ENCODE results near the gene SH3RF3.

SH3RF3 gene

DNA sequence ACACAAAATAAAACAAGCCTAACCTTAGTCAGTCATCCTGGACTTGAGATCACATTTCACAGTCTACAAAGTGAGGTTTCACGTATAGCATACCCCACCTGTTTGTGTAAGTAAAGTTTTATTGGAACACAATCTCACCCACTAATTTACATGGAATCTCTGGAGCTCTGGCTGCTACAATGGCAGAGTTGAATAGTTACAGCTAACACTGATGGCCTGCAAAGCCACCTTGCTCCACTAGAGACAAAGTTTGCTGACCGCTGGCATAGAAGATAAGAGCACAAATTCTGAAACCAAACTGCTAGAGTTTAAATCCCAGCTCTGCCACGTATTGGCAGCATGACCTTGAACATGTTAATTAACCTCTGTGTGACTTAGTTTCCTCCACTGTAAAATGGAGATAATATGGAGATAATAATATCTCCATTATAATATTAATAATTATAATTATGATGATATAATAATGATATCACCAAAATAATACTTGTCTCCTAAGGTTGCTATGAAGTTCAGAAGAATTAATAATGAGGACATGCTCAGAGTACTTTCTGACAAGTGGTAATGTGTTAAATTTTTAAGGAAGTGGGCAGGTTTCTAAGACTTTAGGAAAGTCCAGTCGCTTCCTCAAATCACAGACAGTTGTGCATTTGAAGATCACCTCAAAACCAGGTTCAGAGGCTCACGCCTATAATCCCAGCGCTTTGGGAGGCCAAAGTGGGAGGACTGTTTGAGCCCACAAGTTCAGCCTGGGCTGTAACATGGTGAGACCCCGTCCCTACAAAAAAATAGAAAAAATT is 204.6 kb downstream of the SH3RF3 start:
- no peak for DNase-seq (ENCODE audit: low read depth, low spot score)

DNA sequence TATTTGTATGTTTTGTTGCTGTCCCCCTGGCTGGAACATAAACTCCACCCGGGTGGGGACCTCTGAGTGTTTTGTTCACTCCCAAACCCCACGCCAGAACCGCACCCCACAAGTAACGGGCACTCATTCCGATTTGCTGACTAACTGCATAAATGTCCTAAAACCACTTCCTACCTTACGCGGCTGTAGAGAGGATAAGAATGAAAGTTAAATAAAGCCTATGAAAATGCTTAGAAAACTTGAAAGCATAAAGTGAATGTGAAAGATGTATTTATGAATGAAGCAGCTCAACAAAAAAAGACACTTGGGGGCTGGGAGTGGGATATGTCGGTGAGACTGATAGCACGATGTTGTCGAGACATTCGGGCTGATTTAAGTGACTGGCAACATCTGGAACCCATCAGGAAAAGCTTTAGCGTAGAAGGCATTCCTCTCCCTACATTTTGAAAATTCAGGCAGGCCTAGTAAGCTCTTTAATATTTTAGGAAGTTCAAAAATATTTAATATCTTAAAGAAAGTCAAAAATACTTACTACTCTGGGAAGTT is 206.7 kb downstream of the SH3RF3 start:
- no peak for DNase-seq (ENCODE audit: low read depth, low spot score)

DNA sequence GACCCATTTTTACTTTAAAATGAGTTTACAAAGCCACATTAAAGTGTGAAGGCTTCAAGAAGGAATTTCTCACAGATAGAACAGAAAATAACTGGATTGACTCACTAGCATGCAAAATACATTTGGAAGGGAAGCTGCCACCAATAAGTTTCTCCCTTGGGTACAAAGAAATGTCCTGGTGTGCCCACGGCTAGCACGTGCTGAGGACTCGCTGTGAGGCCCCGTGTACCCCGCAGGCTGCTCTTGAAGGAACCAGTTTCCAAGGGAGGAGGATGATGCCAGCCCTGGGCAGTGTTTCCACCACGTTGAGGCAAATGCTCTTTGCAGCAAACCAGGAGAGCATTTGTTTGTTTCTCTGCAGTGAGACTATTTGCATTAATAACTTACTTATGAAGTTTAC is 207.3 kb downstream of the SH3RF3 start:
- no peak for DNase-seq (ENCODE audit: low read depth, low spot score)

DNA sequence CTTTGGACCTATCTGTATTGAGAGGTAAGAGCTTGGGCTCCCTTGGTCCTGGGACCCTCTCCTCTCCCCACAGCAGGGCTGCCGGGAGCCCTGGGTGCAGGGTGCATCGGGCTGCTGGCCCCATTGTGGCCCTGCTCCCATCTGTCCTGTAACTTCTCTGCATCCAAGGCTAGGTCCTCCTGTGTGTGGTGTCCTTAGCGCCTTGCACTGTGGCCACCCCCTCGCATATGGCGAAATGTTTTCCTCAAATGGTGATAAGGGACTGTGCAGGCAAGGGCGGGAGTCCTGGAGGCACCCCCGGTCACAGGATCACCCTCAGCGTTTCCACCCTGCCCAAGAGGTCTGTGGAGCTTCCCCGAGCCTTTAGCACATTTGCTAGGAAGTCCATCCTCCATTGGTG is 208.2 kb downstream of the SH3RF3 start:
- DNase-seq (ENCODE audit: low read depth, low spot score) = no peak

DNA sequence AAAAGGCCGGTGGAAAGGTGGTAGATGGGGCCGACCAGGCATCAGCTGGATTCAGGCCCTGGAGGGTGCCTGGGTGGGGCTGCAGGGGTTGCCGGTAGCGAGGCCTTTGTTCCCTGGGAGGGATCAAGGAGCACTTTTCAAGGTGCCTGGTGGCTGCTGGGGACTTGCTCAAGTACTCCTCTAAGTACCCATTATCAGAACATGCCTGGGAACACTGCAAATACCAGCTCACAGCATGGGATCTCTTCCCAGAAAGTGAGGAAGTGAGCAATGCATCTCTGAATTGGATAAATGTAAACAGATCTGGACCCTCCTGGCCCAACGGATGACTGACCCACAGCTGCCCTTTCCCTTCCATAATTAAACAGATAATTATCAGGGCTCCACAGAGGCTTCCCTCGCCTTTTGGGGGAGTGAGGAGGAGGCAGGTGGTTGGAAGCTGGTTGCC is 210.5 kb downstream of the SH3RF3 start:
- no peak for DNase-seq (ENCODE audit: low read depth, low spot score)

DNA sequence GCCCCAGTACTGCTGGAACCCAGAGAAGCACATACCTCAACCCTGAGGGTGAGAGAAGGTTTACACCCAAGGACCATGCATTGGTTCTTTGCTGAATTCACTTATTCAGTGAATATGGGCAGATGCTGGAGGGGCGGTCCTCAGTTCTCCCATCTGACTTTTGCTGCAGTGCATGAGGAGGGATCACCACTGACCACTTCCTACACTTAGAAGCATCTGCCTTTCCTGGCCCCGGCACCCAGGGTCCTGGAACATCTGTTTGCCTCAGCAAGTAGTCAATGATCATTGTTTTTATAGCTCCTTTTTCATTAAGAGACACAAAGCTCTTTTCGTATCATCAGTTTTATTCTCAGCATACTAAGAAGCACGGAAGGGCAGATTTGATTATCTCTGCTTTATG is 211.4 kb downstream of the SH3RF3 start:
- DNase-seq (ENCODE audit: low read depth, low spot score) = no peak

DNA sequence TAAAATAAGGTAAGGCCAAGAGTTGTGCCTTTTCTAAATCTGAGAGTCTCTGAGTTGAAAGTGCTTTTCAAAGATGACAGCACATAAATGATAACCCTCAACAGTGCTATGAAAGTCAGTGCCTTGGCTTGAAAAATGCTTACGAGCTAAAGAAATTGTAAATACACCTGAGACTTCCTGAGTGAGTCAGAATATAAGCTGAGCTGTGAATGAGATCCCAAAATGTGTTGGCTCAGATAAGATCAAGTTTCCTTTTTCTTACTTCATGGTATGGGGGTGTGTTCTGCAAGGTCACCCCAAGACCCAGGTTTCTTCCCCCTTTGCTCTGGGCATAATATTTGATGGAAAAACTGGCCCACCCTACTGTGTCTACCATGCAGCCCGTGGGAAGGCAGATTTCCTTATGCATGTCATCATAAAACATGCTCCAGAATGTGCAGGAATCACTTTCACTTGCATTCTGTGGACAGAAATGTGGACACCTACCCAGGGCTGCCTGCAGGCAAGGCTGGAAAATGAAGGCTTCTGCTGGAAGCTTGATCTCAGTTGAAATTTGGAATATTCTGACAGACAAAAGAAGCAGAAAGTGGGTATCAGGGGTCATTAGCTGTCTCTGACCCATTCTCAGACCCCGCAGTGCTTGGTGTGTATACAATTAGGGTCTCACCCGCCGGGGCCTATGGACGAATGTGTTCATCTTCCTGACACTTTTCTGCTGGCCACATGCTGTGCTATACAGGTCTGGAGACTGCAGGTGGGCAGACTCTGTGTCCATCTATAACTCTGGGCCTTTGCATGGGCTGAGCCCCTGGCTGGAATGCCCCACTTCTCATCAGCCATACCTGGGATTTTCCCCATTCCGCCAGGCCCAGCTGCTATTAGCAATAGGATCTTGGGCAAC is 212.6 kb downstream of the SH3RF3 start:
- no peak for DNase-seq (ENCODE audit: low read depth, low spot score)

DNA sequence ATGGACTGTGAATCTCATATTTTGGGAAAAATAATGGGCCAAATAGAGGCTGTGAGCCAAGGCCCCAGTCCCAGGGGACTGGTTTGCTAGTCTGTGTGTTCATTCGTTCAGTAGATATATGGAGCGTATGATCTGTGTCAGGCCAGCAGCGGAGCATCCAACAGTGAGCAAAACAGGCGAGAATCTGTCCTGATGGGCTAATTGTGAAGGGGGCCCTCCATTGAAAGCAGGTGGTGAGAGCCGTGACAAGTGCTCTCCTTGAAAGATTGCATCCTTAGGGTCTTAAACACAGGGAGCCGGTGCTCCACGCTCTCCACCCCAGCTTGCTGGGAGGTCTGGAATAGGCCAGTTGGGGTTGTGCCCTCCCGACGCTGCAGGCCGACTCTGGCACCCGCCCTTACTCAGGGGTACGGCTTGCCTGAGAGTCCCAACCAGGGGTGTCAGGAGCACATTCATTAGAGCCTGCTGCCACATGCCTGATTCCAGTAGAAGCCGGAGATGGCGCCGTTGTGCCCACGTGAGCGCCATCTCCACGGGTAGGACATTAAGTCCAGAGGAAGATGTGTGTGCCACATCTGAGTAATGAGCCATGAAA is 213.3 kb downstream of the SH3RF3 start:
- DNase-seq (ENCODE audit: low read depth, low spot score) = no peak

DNA sequence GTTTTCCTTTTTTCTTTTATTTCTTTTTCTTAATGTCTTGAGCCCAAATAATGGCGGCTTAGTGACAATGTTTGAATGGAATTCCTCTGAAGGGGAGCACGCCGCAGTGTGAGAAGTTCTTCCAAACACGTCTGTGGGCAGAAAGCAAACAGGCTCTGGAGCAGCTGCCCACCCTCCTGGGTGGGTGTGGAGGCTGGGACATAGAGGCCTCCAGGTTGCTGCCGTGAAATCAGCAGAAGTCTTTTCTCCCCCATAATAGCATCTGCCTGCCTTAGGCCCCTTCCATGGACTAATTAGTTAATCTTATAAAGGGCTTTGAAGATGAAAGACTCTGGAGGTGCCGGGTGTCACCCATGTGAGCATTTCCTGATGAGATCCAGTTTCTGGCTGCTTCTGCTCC is 213.9 kb downstream of the SH3RF3 start:
- no peak for DNase-seq (ENCODE audit: low read depth, low spot score)

DNA sequence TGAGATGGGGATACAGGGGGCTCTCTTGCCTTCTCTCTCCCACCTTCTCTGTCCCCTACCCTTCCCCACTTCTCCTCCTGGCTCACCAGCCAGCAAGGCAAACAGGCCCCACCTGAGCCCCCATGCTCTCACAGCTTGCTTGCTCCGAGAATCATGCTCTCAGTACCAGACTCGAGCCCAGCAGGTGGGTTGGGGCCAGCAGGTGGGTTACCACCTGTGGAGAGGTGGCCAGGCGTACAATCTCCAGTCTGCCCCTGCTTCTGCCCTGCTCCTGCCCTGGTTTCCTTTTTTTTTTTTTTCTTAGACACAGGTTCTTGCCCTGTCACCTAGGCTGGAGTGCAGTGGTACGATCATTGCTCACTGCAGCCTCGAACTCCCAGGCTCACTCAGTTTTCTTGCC is 214.5 kb downstream of the SH3RF3 start:
- DNase-seq (ENCODE audit: low read depth, low spot score) = no peak

DNA sequence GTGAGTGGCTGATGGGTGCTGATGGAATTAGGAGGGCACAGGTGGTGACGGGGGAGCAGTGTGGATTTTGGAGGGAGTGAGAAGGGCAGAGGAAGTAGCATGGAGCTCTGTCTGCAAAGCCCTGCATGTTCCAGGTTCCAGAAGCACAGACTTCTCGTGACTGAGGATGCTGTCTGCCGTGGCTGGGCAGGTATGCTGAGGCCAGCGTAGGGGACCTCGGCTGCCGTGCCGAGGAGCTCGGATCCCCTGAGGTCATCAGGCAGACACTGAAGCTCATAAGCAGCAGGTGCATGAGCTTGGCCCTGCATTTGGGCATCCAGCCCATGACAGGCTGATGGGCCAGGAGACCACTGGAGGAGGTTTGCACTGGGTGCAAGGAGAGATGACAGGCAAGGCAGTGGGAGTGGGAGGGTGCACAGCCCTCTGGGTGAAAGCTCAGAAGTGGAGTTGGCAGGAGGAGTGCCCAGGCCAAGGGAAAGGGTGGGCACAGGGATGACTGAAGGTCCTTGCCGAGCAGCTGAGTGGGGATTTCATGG is 215.3 kb downstream of the SH3RF3 start:
- no peak for DNase-seq (ENCODE audit: low read depth, low spot score)

DNA sequence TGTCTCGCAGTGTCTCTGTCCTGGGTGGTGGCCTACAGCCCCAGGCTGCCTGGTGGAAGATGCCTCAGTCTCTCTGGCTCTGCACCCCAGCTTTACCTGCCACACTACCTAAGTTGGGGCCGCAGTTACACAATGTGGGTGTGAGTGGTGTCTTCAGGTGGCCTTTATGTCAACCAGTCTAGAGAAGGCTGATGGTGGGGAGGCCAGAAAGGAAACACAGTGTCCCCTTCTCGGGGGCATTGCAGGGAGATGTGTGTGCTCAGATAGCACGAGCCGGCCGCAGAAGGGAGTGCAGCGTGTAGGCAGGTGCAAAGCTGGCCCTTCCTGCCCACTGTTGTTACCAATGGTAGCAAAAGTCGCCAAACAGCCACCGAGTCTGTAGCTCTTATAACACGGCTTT is 216.1 kb downstream of the SH3RF3 start:
- no peak for DNase-seq (ENCODE audit: low read depth, low spot score)

DNA sequence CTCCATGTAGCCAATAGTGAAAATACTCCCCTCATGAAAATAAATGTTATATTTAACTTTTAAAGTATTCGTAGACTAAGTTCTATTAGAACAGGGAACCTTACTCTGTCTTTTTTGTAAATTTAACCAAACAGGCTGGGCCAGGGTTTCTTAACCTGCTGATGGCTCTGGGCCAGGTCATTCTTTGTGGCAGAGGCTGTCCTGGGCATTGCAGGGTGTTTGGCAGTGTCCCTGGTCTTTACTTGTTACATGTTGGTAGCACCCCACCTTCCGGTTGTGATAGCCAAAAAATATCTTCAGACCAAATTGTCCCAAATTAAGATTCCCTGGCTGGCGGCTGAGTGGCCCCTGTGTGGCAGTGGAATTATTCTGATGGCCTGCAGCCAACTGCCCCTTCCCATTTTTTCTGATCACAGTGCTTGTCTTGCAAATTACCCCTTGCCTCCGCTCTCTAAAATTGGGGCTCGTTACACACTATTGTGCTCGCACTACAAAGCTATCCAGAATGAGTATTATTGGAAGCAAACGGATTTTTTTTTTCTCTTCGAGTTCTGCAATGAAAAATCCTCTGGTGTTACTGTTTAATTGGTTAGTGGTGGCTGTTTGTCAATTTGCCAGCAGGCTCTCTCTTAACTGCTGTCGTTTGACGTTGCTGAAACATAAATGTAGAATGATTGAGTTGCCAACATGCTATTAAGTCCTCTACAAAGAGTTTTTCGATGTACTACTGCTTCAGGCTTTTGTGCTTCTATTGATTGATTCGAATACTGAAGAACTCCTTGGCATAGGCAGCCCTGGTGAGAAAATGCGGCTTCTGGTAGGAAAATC is 216.9 kb downstream of the SH3RF3 start:
- no peak for DNase-seq (ENCODE audit: low read depth, low spot score)

DNA sequence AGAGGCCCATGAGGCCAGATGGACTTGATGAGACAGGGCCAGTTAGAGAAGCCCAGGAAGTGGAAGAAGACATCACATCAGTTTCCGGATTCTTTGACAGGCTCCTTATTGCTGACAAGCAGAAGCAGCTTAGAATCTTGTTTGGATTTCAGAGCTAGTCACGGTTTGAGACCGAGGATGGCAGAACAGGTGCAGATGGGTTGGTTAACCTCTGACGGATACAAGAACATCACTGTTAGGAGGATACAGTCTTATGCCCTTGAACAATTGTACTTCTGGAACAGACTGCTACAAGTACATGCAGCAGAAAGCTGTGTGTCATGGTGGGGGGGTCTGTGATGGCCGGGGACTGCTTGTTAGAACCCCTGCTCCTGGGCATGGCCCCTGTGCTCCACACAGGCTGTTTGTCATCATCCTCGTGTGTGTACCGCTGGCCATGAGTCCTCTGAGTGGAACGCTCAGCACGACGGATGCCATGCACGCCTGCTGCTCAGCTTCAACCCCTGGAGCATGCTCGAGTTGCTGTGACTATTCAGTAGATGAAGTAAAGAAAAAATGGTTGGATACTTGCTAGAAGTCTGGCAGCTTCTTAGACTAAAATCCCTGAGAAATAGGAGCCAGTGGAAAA is 217.7 kb downstream of the SH3RF3 start:
- no peak for DNase-seq (ENCODE audit: low read depth, low spot score)

DNA sequence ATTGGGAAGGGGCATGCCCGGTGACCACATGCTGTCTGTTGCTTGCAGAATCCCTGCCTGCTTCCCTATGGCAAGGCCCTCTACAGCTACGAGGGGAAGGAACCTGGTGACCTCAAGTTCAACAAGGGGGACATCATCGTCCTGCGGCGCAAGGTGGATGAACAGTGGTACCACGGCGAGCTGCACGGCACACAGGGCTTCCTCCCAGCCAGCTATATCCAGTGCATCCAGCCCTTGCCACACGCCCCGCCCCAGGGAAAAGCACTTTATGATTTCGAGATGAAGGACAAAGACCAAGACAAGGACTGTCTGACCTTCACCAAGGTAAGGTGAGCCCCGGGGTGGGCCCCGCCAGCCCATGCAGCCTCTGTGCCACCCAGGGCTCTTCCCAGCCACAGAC is 218.6 kb downstream of the SH3RF3 start:
- no peak for DNase-seq (ENCODE audit: low read depth, low spot score)

DNA sequence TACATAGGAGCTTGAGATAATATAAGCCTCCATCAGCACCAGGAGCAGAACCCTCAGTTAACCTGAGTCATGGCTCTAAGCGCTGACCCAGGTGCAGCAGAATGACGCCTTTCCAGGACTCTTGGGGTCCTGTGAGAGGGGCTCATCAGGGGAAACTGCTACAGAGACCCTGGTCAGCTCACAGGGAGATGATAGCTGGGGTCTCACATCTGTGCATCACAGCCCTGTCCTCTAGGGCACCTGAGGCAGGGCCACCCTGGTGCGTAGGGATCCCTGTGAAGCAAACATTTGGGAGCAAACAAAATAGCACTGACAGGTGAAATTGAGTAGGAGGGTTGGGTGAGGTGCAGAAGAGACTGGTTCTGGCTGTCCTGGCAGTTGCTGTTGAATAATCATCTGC is 219.2 kb downstream of the SH3RF3 start:
- no peak for DNase-seq (ENCODE audit: low read depth, low spot score)

DNA sequence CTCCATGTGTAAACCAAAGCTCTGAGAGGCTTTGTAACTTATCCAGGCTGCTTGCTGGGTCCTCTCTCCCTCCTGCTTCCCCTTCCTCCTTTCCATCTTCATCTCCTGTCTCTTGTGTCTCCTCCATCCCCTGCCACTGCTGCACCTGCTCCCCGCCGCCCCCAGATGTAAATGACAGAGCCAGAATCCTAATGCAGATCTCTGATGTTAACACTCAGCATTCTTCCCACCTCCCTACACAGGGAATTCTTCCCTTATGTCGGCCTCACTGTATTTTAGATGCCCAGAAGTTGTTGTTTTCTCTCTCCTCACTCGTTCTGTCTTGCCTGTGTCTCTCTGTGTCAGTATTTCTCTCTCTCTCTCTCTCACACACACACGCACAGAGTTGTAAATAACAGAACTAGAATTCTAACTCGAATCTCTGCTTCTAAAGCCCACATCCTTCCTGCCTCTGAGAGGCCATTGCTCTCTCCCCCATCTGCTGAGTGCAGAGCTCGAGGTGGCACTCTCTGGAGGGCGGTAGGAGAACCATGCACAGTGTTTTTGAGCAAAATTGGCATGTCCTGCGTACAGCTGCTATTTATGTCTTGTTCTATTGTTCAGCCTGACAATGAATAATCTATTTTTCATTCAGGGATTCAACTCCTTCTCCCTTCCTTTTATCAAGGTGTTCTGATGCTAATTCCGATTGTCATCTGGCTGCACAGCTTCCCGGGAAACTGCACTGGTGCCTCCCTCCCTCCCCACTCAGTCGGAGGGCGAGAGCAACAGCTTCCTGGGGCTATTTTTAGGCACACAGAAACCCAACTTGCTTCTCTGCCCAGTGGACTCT is 219.9 kb downstream of the SH3RF3 start:
- DNase-seq (ENCODE audit: low read depth, low spot score) = no peak

DNA sequence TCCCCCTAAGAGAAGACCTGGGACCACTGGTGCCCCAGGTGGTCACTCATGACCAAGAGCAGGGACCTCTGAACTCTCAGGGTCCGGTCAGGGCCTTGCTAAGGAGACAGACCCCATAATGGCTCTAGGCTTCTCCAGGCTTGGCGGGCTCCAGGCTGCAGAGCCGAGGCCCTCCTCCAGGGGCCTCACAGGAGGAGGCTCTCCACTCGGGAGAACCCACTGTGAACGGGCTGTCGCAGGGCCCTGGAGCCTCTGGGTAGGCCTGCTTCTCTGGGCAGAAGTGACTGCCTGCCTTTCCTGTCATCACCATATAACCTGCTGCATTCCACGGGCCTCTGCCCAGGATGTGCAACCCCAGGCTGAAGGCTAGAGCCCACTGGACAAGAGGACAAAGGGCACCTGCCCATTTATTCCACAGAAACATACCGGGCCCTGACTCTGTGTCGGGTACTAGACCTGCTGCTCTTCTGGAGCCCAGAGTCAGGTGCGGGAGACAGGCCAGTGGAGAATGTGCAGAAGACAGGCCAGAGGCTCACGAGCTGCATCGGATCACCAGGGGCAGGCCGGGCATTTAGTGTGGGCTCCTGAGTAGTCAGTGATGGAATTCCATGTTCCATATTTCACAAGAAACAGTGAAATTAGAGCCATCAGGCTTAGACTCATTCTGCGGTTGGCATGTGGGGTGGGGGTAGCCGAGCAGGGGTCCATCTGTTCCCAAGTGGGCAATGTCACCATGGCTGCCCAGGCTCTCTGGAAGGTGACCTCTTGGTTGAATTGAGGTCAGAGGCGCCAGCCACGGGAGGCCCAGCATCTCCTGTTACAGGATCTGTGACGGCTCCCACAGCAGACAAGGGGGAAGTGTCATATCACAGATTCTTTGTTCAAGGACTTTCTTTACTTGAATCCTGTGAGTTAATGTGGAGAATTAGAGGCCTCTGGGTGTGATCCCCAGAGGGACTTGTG is 220.8 kb downstream of the SH3RF3 start:
- DNase-seq (ENCODE audit: low read depth, low spot score) = no peak
